Measurements from ENCODE around the gene GNAI1.

Gene GNAI1

GRCh38 chr7:80210400-80210799, 75.8 kb downstream of the GNAI1 start:
- no peak for DNase-seq (ENCODE audit: low read depth in 2 of 2)

GRCh38 chr7:80213814-80214213, 79.2 kb downstream of the GNAI1 start:
- DNase-seq (ENCODE audit: low read depth in 2 of 2): no peak

- DNase-seq (ENCODE audit: low read depth in 2 of 2): no peak
These were observed 81.1 kb downstream of the GNAI1 start for GRCh38 chr7:80215734-80216133.

DNA sequence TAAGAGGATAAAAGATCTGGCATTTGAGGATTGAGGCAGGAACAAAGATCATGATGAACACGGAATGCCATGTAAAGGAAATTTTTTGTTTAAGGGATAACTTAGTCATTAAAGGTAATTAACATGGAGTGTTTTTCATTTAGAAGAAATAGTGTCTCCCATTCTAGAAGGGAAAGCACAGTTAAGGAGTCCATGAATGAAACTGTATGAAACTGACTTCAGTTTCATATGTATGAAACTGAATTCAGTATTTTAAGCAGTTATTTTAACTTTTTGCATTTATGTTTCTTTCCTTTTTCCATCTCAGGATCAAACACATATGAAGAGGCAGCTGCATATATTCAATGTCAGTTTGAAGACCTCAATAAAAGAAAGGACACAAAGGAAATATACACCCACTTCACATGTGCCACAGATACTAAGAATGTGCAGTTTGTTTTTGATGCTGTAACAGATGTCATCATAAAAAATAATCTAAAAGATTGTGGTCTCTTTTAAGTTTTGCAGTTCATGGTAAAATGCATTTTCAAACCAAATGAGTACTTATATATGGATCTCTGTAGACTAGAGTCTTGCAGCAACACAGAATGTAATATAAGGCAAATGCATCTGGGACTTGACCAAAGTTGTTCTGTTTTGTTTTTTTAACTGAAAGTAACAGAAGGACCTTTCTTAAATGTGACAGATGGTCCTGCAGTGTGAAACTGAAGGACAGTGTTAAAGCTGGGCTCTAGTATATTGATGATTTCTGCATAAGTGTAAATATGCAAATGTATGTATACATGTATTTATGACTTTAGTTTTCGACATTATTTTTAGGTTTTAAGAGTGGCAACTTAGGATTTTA, 82.6 kb downstream of the GNAI1 start:
- DNase-seq (ENCODE audit: low read depth in 2 of 2): no peak

DNA sequence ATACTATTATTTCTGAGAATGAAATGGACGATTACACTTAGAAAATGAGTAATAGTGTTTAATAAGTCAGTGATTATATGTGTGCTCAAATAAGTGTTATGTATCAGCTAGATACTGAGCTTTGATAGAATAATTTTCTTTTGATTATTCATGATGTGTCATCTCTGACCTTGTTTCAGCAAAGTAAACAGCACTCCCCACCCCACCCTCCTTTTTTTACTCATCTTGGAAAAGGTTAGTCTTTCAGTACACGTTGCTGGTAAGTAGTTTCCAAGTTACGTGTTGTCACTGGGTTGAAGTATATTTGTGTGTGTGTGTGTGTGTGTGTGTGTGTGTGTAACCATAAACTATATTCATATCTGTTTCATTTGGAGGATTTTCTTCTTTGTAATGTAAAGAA, 84.1 kb downstream of the GNAI1 start:
- DNase-seq (ENCODE audit: low read depth in 2 of 2): peak in 1 of 2 experiments; percentile 1

- no peak for DNase-seq (ENCODE audit: low read depth in 2 of 2)
These were observed 85.5 kb downstream of the GNAI1 start for GRCh38 chr7:80220022-80220634.

DNA sequence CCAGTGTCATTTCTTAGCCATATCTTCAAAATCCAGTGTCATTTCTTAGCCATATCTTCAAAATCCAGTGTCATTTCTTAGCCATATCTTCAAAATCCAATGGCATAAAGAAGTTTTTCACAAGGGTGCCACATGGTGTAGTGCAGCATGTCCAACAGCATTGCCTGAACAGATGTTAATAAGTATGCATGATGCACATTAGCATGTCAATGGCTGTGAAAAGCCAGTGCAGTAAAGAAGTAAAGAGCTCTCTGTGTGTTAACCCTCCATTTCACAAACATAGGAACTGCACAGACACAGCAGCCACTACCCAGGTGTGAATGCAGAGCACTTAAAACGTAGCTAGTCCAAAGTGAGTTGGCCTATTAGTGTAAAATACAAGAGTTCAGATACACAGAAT, 89.8 kb downstream of the GNAI1 start:
- DNase-seq (ENCODE audit: low read depth in 2 of 2): no peak

DNA sequence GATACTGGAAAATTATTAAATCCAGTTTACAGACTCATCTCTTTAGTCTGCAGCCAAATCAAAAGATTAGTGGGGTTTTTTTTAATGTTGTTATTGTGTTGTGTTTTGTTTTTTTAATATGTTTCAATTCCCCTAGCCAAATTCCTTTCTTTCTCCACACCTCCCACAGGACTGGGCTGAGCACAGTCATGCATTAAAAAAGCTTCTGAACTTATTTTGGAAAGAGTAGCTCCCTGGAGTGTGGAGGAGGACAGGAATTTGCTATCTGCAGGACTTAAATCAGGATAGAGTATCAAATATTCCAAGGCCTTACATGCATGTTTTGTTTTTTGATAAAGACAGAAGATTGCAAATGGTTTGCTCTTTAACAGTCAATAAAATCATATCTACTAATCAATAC, 90.7 kb downstream of the GNAI1 start:
- DNase-seq (ENCODE audit: low read depth in 2 of 2): no peak

- DNase-seq (ENCODE audit: low read depth in 2 of 2): no peak
These were observed 92.0 kb downstream of the GNAI1 start for GRCh38 chr7:80226629-80227028.

DNA sequence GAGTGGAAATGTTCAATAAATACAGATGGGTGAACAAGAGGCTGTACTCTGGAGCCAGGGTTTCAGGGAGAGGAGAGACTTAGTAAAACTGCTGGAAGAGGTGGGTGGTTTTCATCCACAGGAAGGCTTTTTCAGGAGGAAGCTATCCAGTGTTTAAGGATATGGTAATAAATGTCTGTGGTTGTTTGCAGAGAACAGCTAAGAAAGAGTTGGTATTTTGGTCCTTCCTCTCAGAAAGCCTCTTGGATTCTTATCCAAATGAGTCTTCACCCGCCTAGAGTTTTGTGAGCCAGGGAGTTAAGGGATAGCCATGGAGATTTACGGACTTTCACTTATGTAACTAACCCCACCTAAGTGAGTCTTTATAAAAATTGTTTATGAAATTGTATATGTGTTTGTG, 95.7 kb downstream of the GNAI1 start:
- no peak for DNase-seq (ENCODE audit: low read depth in 2 of 2)

- DNase-seq (ENCODE audit: low read depth in 2 of 2): no peak
These were observed 97.1 kb downstream of the GNAI1 start for GRCh38 chr7:80231707-80232106.

- no peak for DNase-seq (ENCODE audit: low read depth in 2 of 2)
These were observed 98.5 kb downstream of the GNAI1 start for GRCh38 chr7:80232979-80233724.

- DNase-seq (ENCODE audit: low read depth in 2 of 2): no peak
These were observed 100.7 kb downstream of the GNAI1 start for GRCh38 chr7:80235334-80235733.

DNA sequence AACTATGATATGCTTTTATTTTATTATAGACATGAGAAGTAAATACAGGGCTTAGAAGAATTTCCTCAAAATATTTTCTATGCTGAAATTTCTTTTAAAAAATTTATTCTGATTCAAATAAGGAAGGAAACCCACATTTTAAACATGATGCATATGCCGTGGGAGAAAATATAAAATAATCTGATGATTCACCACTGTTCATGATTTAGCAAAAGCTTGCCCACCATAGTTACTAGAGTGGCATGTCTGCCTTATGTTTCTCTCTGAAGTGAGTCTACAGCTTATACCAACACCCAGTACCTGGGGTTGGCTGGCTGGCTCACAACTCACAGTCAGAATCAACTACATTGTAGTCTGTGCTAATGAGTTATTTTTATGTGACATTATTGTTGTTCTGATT, 102.0 kb downstream of the GNAI1 start:
- no peak for DNase-seq (ENCODE audit: low read depth in 2 of 2)

DNA sequence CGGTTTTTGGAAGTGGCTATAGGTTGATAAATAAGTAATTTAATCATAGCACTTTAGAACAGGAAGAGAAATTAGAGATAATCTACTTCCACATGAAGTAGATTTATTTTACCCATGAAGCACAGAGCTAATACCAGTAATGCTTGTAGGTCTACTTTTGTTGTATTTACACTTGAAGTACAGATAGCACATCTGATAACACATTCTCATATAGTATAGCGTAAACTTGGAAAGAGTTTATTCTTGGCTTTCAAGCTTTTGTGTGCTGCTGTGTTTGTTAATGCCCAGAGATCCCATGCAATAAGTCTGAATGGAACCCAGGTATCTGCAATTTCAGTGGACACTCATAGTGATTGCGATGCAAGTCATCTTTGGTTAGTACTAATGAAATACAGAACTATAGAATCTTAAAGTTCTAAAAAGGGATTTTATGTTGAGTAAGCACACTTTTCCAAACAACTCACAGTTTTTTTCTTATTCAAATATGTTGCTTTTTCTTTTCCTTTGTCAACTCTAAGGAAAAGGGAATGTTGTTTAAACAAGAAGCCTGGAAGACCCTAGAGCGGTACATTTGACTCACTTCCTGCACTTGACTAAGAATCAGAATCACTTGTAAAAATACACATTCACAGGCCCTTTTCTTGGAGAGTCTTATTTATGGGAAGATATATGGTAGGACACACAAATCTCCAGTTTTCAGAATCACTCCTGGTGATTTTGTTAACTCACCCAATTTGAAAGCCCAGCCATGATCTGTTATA, 105.8 kb downstream of the GNAI1 start:
- no peak for DNase-seq (ENCODE audit: low read depth in 2 of 2)

GRCh38 chr7:80241671-80242070, 107.0 kb downstream of the GNAI1 start:
- DNase-seq (ENCODE audit: low read depth in 2 of 2): no peak

- DNase-seq (ENCODE audit: low read depth in 2 of 2): no peak
These were observed 108.8 kb downstream of the GNAI1 start for GRCh38 chr7:80243425-80243824.

DNA sequence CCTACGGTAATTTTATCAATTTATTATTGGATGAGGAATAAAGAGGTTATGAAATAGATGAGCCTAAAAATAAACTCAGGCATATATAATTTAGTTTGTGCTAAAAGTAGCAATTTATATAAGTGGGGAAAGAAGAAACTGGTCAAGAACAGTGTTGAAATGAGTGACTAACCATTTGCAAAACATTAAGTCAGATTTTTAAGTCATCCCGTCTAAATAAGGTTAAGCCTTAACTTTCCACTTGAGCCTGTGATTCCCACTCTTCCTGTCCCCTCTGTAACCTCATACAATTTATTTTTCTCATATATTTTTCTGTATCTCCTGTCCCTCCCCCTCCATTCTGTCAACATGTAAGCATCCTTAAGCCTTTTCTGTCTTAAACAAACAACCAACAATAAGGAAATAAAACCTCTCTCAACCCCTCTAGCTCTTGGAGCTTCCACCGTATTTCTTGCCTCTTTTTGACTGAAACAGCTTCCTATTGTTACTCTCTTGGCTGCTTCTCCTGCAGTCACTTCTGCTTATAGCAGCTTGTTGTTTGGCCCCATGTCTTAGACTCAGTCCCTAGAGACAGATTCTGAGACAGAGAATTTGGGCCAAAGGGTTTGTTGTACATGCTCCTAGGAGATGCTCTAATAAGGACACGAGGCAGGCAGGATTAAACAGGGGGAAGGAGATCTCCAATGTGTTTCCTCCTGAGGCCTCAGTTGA, 109.7 kb downstream of the GNAI1 start:
- DNase-seq (ENCODE audit: low read depth in 2 of 2): no peak

- no peak for DNase-seq (ENCODE audit: low read depth in 2 of 2)
These were observed 112.5 kb downstream of the GNAI1 start for GRCh38 chr7:80247144-80247543.

DNA sequence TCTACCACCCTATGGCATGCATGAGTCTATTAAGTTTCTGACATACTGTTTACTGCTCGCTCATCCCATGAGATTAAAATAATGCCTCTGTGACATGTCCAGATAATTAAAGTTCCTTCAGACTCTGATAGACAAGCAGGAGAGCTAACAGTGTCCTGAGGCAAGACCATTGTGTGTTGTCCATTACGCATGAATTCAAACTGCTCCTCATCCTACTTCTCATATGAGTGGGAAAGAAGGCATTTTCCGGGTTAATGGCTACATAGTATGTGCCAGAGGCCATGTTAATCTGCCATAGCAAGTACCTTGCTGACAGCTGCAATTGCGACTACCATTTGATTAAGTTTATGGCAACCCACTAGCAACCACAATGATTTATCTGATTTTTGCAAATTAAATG, 113.3 kb downstream of the GNAI1 start:
- DNase-seq (ENCODE audit: low read depth in 2 of 2): no peak

DNA sequence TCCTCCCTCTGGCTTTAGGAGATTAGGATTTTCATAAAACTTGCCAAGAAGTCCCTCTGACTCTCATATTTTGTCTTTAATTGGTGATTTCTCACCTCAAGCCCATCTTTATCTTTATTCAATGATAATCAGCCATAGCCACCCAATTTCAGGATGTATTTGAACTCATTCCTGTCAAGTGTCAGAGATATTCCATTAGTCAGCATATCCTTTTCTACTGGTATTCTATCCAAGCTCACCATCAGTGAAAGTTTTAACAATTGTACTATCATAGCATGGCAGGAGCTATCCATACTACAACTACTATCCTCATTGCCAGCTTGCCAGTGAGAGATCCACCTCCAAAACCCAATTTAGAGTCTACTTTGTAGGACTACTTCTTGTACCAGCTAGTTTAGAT, 114.6 kb downstream of the GNAI1 start:
- no peak for DNase-seq (ENCODE audit: low read depth in 2 of 2)

Data from stimulated activated CD4-positive, alpha-beta T cell treated with anti-CD3 and anti-CD28 coated beads, Interleukin-12 subunit alpha, Interleukin-12 subunit beta, amount 100 ng/mL, for 24 hours (primary cell).